Sigmoid colon (tissue), 4 donors: ENCODE data around the gene FGF8.

ENCODE experiments used
- EP300 ChIP-seq, 4 donors: sonication (generic); formaldehyde crosslinking; IDR thresholded peaks; one replicate each; pipeline ENCODE4 v1.6.1; 2017; ENCODE audit warnings: antibody characterized with exemption in 4 of 4
- POLR2A ChIP-seq, 2 donors: fragments of 450-650 bp; IDR thresholded peaks; one replicate each; pipeline ENCODE4 v1.6.1; 2016; ENCODE audit warnings: antibody characterized with exemption in 2 of 2, mild to moderate bottlenecking in 2 of 2, moderate library complexity in 2 of 2
- POLR2AphosphoS5 ChIP-seq, 4 donors: sonication (generic); formaldehyde crosslinking; IDR thresholded peaks; one replicate each; pipeline ENCODE4 v1.6.1; 2017; ENCODE audit warnings: antibody characterized with exemption in 4 of 4
- TF ChIP-seq, protein P1 (sequence below), 4 experiments: fragments of 450-650 bp in 3 of 4; fragments of 200-600 bp in 1 of 4; IDR thresholded peaks; one replicate each; pipeline ENCODE4 v1.5.1; 2016 to 2019; ENCODE audit warnings: antibody characterized with exemption in 4 of 4, mild to moderate bottlenecking in 3 of 4, moderate library complexity in 2 of 4

DNA sequence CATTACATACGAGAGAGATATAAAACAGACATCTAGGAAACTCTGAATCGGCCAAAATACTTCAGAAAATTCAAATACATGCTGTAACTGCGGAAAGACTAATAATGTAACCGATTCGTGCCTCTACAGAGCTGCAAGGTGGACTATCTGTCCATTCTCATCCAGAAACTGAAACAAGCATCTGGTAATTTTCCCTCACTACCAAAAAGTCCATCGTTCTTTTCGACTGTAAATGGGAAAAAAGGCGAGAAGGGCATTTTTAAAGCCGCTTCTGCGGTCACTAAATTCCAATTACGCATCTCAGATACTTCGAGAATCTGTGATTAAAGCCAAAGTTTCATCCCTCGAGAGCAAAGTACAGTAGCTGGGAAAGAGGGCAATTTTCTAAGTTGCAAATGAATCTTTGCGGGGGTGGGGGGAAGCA lies 41.0 kb upstream of the FGF8 start:
- TF ChIP-seq POLR2A (IDR thresholded peaks at IDR 0.05): no peak
- TF ChIP-seq, protein P1, sequence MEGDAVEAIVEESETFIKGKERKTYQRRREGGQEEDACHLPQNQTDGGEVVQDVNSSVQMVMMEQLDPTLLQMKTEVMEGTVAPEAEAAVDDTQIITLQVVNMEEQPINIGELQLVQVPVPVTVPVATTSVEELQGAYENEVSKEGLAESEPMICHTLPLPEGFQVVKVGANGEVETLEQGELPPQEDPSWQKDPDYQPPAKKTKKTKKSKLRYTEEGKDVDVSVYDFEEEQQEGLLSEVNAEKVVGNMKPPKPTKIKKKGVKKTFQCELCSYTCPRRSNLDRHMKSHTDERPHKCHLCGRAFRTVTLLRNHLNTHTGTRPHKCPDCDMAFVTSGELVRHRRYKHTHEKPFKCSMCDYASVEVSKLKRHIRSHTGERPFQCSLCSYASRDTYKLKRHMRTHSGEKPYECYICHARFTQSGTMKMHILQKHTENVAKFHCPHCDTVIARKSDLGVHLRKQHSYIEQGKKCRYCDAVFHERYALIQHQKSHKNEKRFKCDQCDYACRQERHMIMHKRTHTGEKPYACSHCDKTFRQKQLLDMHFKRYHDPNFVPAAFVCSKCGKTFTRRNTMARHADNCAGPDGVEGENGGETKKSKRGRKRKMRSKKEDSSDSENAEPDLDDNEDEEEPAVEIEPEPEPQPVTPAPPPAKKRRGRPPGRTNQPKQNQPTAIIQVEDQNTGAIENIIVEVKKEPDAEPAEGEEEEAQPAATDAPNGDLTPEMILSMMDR (IDR thresholded peaks at IDR 0.05): no peak
- no peak for TF ChIP-seq EP300 (IDR thresholded peaks at IDR 0.05)
- TF ChIP-seq POLR2AphosphoS5 (IDR thresholded peaks at IDR 0.05): no peak
